ENCODE results near the gene SMAD7.

The SMAD7 gene

GRCh38 chr18:48920408-48921038 is 30.2 kb downstream of the SMAD7 start:
- TF ChIP-seq ZNF274 (IDR thresholded peaks at IDR 0.05; ENCODE audit: low read depth, low read length) (no peak), SUZ12 (IDR thresholded peaks at IDR 0.05; ENCODE audit: extremely low read depth, insufficient read depth, insufficient read length) (no peak), YY1 (IDR thresholded peaks at IDR 0.05; ENCODE audit: insufficient read depth, insufficient read length) (no peak)
- H3K4me3 ChIP-seq (ENCODE audit: insufficient read length, low read depth): no peak overlapping the region
- H3K4me1 ChIP-seq (ENCODE audit: insufficient read depth, insufficient read length): peaks cover 9% of the 10 kb centered on the region
- H3K9me3 ChIP-seq (ENCODE audit: insufficient read depth, low read length): no peaks in the 10 kb centered on the region
- H3K36me3 ChIP-seq (ENCODE audit: insufficient read depth, insufficient read length, low read length): peaks cover 55% of the 10 kb centered on the region
- no peak for DNase-seq (ENCODE audit: low read depth, low spot score)
- no peaks in the 10 kb centered on the region for H3K27me3 ChIP-seq (ENCODE audit: insufficient read depth, insufficient read length)
- H3K9ac ChIP-seq (ENCODE audit: insufficient read length, low read depth): peak overlapping the region; percentile 2

DNA sequence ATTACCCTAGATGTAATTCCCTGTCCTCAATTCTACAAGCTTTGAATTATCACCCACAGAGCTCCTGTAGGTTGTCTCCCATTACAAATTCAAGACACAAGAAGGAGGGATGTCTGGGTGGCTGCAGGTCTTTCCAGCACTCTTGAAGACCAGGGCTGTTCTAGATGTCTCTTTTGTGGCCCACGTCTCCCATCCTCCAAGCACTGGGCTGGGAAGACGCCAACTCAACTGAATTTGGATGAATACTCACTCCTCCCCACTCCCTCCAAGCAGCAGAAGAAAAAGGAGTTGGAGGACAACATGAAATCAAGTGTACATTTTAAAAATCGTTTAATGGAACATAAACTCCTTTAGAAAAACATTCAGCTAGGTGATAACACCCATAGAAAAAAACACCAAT is 31.2 kb downstream of the SMAD7 start:
- no peak for DNase-seq (ENCODE audit: low read depth, low spot score)
- Histone ChIP-seq H3K9me3 (ENCODE audit: insufficient read depth, low read length) (no peaks in the 10 kb centered on the region), H3K27me3 (ENCODE audit: insufficient read depth, insufficient read length) (no peaks in the 10 kb centered on the region), H3K9ac (ENCODE audit: insufficient read length, low read depth) (no peak overlapping the region), H3K4me1 (ENCODE audit: insufficient read depth, insufficient read length) (peaks cover 11% of the 10 kb centered on the region), H3K4me3 (ENCODE audit: insufficient read length, low read depth) (no peak overlapping the region), H3K36me3 (ENCODE audit: insufficient read depth, insufficient read length, low read length) (peaks cover 50% of the 10 kb centered on the region)
- no peak for TF ChIP-seq SUZ12 (IDR thresholded peaks at IDR 0.05; ENCODE audit: extremely low read depth, insufficient read depth, insufficient read length)
- no peak for TF ChIP-seq YY1 (IDR thresholded peaks at IDR 0.05; ENCODE audit: insufficient read depth, insufficient read length)
- no peak for TF ChIP-seq ZNF274 (IDR thresholded peaks at IDR 0.05; ENCODE audit: low read depth, low read length)

DNA sequence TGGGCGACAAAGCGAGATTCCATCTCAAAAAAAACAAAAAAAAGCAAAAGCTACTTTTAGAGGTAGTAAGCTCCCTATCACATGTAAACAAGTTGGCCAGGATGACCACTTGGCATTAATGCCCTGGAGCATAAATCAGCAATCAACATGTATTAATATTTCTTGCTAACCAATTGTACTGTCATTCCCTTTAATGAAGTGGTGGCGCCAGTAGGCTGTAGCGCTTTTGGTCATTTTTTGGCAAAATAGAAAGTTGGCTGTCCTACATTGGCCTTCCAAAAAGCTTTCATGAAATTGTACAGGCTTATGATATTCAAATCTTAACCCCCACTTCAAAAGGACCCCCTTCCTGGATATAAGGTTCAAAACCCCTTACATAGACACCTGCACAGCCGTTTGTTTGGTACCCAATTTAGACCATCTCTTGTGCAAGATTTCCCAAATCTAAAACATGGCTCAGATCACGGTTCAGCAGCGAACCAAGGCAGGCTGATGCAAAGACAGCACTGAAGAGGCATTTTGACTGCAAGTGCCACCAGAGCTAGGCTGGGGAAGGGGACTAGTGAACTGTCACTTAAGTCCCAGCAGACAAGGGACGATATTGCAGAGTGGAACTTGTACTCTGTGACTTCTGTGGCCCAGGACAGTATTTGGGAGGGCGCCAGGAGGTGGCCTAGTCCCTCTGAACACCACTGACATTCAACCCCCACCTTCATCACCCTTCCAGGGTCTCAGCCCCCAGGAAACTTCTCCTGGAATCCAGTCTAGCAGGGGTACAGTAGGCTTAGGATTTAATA is 31.9 kb downstream of the SMAD7 start:
- peaks cover 44% of the 10 kb centered on the region for H3K36me3 ChIP-seq (ENCODE audit: insufficient read depth, insufficient read length, low read length)
- TF ChIP-seq SUZ12 (IDR thresholded peaks at IDR 0.05; ENCODE audit: extremely low read depth, insufficient read depth, insufficient read length) (no peak), YY1 (IDR thresholded peaks at IDR 0.05; ENCODE audit: insufficient read depth, insufficient read length) (no peak), ZNF274 (IDR thresholded peaks at IDR 0.05; ENCODE audit: low read depth, low read length) (no peak)
- no peaks in the 10 kb centered on the region for H3K9me3 ChIP-seq (ENCODE audit: insufficient read depth, low read length)
- peaks cover 7% of the 10 kb centered on the region for H3K4me1 ChIP-seq (ENCODE audit: insufficient read depth, insufficient read length)
- no peak overlapping the region for H3K4me3 ChIP-seq (ENCODE audit: insufficient read length, low read depth)
- no peak overlapping the region for H3K9ac ChIP-seq (ENCODE audit: insufficient read length, low read depth)
- no peaks in the 10 kb centered on the region for H3K27me3 ChIP-seq (ENCODE audit: insufficient read depth, insufficient read length)
- no peak for DNase-seq (ENCODE audit: low read depth, low spot score)

DNA sequence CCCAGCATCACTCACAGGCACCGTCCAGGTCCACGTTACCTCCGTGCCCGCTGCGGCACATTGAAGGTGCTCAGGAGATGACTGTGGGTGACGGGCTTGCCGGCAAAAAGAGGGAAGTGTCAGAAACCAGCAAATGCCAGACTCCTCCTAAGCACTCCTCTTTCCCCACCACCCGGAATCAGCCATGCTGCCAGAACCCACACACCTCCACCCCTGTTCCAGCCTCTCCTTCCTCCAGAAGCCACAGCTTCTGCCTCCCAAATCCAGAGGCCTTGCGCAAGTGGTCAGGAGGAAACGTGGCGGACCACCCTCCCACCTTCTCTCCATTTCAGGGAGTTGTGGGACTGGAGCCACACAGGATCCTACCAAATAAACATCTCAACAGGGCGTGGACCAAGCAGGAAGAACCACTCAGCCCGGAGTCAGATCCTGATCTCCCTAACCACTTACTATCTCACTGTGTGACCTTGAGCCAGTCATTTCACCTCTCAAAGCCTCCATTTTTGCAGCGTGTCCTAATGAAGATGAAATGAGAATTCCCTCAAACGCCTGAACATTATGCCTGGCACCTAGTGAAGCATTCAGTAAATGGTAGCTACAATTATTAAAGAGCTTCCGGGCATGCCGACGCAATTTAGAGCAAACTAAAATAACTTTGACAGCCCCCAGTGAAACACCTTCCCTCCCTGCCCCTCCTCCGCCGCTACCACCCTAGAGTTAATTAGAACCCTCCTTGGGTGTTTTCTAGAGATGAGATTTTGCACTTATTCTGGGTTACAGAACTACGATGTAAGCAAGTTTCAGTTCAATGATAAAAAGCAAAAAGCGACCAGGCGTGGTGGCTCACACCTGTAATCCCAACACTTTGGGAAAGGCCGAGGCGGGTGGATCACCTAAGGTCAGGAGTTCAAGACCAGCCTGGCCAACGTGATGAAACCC is 32.9 kb downstream of the SMAD7 start:
- TF ChIP-seq SUZ12 (IDR thresholded peaks at IDR 0.05; ENCODE audit: extremely low read depth, insufficient read depth, insufficient read length) (no peak), YY1 (IDR thresholded peaks at IDR 0.05; ENCODE audit: insufficient read depth, insufficient read length) (no peak), ZNF274 (IDR thresholded peaks at IDR 0.05; ENCODE audit: low read depth, low read length) (no peak)
- Histone ChIP-seq H3K9me3 (ENCODE audit: insufficient read depth, low read length) (no peaks in the 10 kb centered on the region), H3K4me1 (ENCODE audit: insufficient read depth, insufficient read length) (peaks cover 6% of the 10 kb centered on the region), H3K36me3 (ENCODE audit: insufficient read depth, insufficient read length, low read length) (peaks cover 34% of the 10 kb centered on the region), H3K9ac (ENCODE audit: insufficient read length, low read depth) (no peak overlapping the region), H3K27me3 (ENCODE audit: insufficient read depth, insufficient read length) (no peaks in the 10 kb centered on the region), H3K4me3 (ENCODE audit: insufficient read length, low read depth) (no peak overlapping the region)
- no peak for DNase-seq (ENCODE audit: low read depth, low spot score)

DNA sequence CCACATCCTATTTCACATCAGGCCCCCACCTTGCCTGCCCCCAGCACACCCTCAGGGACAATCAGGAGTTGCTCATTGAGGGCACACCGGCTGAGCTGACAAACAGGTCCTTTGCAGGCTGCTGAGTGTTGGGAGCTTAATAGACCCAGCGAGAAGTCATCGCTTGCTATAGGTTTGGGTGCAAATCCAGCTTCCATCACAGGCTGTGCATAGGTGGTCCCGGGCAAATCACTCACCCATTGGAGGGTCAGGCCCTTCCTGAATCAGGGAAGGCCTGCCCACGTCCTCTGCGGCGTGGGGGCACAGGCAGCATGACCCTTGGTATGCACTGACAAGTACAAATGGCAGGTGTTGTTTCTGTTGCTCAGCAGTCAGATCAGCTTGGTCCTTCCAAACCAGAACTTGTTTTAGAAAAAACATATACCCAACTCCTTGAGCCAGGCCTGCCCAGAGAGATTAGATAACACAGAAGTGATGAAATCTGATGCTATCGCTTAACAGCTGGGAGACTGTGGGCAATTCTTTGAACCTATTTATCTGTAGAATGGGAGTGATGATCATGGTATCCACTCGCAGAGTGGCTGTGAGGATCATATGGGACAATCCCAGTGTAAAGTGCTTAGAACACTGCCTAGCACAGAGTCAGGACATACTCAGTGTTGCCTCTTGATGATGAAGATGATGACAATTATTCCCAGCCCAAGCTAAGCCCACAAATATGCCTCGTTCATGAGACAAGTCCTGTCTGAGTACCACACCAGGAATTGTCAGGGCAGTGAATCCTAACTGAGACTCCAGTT is 34.9 kb downstream of the SMAD7 start:
- H3K4me1 ChIP-seq (ENCODE audit: insufficient read depth, insufficient read length): peaks cover 4% of the 10 kb centered on the region
- TF ChIP-seq ZNF274 (IDR thresholded peaks at IDR 0.05; ENCODE audit: low read depth, low read length) (no peak), SUZ12 (IDR thresholded peaks at IDR 0.05; ENCODE audit: extremely low read depth, insufficient read depth, insufficient read length) (no peak), YY1 (IDR thresholded peaks at IDR 0.05; ENCODE audit: insufficient read depth, insufficient read length) (no peak)
- DNase-seq (ENCODE audit: low read depth, low spot score): no peak
- no peaks in the 10 kb centered on the region for H3K27me3 ChIP-seq (ENCODE audit: insufficient read depth, insufficient read length)
- H3K9me3 ChIP-seq (ENCODE audit: insufficient read depth, low read length): no peaks in the 10 kb centered on the region
- peaks cover 19% of the 10 kb centered on the region for H3K36me3 ChIP-seq (ENCODE audit: insufficient read depth, insufficient read length, low read length)
- H3K4me3 ChIP-seq (ENCODE audit: insufficient read length, low read depth): no peak overlapping the region
- no peak overlapping the region for H3K9ac ChIP-seq (ENCODE audit: insufficient read length, low read depth)

GRCh38 chr18:48914581-48915251 is 36.0 kb downstream of the SMAD7 start:
- no peak for TF ChIP-seq YY1 (IDR thresholded peaks at IDR 0.05; ENCODE audit: insufficient read depth, insufficient read length)
- TF ChIP-seq SUZ12 (IDR thresholded peaks at IDR 0.05; ENCODE audit: extremely low read depth, insufficient read depth, insufficient read length): no peak
- no peak for TF ChIP-seq ZNF274 (IDR thresholded peaks at IDR 0.05; ENCODE audit: low read depth, low read length)
- Histone ChIP-seq H3K4me1 (ENCODE audit: insufficient read depth, insufficient read length) (peaks cover 4% of the 10 kb centered on the region), H3K4me3 (ENCODE audit: insufficient read length, low read depth) (no peak overlapping the region), H3K27me3 (ENCODE audit: insufficient read depth, insufficient read length) (no peaks in the 10 kb centered on the region), H3K9ac (ENCODE audit: insufficient read length, low read depth) (no peak overlapping the region), H3K9me3 (ENCODE audit: insufficient read depth, low read length) (no peaks in the 10 kb centered on the region), H3K36me3 (ENCODE audit: insufficient read depth, insufficient read length, low read length) (peaks cover 7% of the 10 kb centered on the region)
- DNase-seq (ENCODE audit: low read depth, low spot score): no peak
